Middle frontal gyrus (tissue), 1 donor: ENCODE data around the gene PRM2.

Source experiments
- DNase-seq: peaks from one replicate; pipeline ENCODE4 v3.0.0-alpha.2; 2015; ENCODE audit warnings: low spot score; ENCODE audit errors: extremely low spot score

The PRM2 gene

GRCh38 chr16:11264155-11264832 lies 12.0 kb downstream of the PRM2 start:
- DNase-seq: no peak

DNA sequence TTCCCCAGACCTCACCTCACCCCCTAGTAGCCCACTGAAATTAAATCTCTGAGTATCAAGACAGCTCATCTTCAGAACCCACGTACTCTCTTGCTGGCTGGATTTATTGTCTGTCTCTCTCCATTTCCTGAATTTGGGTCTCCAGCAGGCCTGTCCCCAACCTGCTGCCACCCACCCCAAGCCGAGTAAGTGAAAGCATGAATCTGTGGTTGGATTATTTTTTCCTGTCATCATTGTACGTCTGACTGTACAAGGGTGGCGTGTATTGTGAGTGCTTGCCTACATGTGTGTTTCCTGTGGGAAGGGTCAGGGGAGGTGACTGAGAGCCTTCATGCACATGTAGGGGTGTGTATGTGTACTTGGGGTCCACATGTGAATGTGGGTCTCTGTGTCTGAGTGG lies 12.5 kb downstream of the PRM2 start:
- DNase-seq: no peak

- DNase-seq: no peak
Measured at GRCh38 chr16:11262915-11263314, 13.4 kb downstream of the PRM2 start.

DNA sequence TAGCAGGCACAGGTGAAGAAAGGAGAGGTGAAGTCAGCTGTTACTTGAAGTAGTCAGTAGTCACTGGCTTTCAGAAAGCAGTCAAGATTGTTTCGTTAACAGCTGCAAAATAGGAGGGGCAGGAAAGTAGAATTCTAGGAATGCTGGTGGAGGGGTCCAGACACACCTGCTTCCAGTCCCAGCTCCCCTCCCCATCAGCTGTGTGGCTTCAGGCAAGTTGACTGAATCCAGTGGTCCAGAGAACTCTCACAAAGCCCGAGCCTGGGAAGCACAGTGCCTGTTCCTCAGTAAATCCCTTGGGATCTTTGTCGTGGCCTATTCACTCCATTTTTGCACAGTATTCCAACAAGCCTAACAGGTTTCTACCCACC lies 15.7 kb downstream of the PRM2 start:
- DNase-seq: no peak

- no peak for DNase-seq
Measured at GRCh38 chr16:11259655-11260595, 16.4 kb downstream of the PRM2 start.

GRCh38 chr16:11258553-11259492 lies 17.5 kb downstream of the PRM2 start:
- DNase-seq: no peak

GRCh38 chr16:11257131-11257938 lies 18.9 kb downstream of the PRM2 start:
- DNase-seq: peak; percentile 47

- DNase-seq: no peak
Measured at GRCh38 chr16:11256661-11257130, 19.6 kb downstream of the PRM2 start.

GRCh38 chr16:11255737-11256660 lies 20.3 kb downstream of the PRM2 start, which contains the start of gene SOCS1:
Gene SOCS1, minus strand, starts transcription at chr16:11256204. Its CDS starts 726 bp downstream, at chr16:11255478.
- DNase-seq: peak; percentile 66

- no peak for DNase-seq
Measured at GRCh38 chr16:11254913-11255736, 21.2 kb downstream of the PRM2 start.

DNA sequence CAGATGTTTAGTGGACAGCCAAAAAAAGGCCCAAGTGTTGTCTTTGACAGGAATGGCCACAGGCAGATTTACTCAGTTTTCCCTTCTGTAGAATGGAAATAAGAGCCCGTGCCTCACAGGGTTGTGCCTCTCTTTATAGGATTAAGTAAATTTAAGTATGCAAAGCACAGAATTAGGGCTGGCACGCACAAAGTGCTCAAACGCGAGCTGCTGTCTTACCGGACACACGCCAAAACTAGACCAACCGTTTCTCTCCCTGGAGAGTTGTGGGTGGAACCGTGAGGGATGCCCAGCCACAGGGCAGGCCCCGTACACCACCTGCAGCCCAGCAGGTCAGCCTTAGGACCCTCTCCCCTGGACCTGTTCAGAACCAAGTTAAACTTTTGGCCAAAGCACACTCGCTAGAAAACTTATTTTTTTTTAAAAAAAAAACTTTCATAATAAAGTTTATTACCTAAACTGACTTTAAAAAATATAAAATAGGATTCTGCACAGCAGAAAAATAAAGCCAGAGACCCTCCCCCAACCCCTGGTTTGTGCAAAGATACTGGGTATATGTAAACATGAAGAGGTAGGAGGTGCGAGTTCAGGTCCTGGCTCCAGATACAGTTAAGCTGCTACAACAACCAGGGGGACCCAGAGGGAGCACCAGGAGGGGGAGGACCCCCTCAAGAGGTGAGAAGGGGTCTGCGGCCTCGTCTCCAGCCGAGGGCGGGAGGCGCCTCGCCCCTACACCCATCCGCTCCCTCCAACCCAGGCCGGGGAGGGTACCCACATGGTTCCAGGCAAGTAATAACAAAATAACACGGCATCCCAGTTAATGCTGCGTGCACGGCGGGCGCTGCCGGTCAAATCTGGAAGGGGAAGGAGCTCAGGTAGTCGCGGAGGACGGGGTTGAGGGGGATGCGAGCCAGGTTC lies 22.0 kb downstream of the PRM2 start:
- DNase-seq: no peak

DNA sequence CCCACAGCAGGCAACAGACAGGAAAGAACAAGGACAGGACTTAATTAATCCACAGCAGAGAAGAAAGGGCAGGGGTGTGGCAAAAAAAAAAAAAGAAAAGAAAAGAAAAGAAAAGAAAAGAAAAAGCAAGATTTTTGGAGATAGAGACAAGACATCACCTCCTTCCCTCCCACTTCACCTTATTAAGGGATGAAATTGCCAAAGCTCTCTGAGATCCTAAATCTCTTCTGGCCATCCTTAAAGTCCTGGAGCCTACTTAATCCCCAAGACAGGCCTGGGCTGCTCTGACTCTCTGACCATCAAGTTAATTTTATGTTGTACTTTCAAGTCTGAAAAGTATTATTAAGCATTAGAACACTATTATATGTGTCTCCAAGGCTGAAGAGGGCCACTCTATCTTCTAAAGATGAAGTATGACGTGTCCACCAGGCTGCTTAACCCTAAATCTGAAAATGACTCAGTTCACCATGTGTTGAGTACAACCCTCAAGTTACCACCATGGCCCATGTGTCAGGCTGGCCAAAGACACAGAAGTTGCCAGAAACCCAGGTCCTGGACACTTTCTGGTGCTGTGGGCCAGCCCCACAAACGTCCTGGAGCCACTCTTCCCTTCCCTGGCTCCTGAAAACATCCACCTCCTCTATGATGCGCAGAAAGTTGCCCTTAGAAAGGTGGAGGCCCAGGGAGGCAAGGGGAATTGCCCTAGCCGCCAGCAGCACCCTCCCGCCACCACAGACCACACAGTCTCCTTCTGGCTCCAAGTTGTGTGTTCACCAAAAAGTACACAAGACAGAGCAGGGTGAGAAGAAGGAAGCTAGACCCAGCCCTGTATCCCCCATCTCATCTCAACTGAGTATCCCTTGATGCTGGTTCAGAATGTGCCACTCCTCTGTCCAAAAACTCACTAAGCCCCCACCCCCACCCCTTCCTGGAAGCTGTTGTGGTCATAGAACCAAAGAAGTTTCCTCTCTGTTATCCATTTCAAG lies 23.0 kb downstream of the PRM2 start:
- no peak for DNase-seq

GRCh38 chr16:11252482-11252931 lies 23.8 kb downstream of the PRM2 start:
- no peak for DNase-seq

DNA sequence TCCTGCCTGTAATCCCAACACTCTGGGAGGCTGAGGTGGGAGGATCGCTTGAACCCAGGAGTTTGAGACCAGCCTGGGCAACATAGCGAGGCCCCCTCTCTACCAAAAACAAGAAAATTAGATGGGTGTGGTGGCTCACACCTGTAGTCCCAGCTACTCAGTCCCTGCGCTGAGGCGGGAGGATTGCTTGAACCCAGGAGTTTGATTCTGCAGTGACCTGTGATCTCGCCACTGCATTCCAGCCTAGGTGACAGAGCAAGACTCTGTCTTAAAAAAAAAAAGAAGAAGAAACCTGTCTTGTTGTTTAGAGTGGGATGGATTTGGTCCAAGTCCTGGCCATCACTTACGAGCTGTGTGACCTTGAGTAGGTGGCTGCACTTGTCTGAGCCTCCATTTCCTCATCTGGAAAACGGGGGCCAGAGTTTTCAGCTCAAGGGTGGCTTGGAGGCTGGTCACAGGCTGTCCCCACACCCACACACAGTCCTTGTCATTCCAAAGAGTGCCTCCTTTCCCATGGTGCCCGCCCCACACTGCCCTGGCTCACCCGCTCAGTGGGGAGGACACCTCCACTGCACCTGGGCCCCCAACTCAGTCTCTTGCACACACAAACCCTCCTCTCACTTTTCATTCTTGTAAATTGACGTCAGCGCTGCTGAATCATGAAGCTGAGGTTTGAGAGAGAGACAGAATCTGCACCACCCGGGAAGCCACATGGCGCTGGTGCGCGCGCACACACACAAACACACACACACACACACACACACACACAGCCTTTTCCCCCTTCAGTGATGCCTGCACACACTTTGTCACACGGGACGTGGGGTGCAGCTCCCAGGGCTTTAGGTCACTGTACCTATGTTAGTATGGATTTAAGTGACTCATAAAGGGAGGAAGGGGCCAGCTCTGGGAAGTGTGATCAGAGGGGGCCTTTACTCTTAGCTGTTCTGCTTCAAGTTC lies 24.5 kb downstream of the PRM2 start:
- no peak for DNase-seq
